ENCODE measurements around the gene NCSTN. TPM values are rescaled to one million over a fixed set of nuclear protein-coding genes. Genes with fewer than 3 reads are reported as not detected.

The NCSTN gene
- total and polyA plus RNA-seq, 9 of the 15 experiments (the other 6 are each of a cell fraction or from before 2014, with no cell fraction given): 21.3 to 91.1 (median 57.9) TPM

DNA sequence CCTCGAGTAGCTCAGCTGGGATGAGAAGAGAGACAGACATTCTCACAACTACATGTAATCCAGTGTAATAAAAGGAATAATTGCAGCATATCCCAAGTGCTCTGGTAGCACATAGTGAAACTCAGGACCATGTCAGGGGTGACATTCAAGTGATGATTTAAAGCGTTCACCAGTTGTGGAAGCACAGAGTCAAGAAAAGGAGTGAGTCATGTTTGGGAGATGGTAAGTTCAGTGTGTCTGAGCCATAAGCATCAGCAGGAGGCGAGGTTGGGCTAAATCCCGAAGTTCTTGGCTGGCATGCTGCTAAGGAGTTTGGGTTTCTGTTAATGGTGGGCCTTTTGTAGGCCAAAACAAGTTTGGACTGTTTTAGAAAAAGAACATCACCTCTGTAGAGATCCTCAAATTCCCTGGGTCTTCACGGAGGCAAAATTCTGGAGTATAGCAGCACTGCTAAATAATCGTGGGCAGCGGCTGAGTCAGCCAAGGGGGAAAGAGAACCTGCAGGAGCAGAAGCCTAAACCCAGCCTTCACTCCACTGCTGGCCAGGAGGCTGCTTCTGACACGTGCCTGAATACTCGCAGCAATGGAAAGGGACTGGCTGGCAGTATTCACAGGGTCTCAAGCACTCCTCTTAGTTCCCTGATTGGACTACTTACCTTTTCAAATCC lies 16.5 kb downstream of the NCSTN start:
- no peak overlapping the region; the same call in 2 of the 3 replicates for H3K27ac ChIP-seq (ENCODE audit: extremely low read depth, low read depth, low read length)
- peak in 1 of 4 experiments; percentile 20 for DNase-seq (ENCODE audit: extremely low read depth in 1 of 4, low spot score in 3 of 4)
- no peak overlapping the region for H2AFZ ChIP-seq (ENCODE audit: low read depth, low read length)
- 76% methylated on average over 9 of the region's 9 CpGs for WGBS (ENCODE audit: insufficient coverage, low coverage, missing lambda C conversion rate)
- FAIRE-seq: no peak
- peaks cover 56% of the 10 kb centered on the region for H3K36me3 ChIP-seq (ENCODE audit: control insufficient read depth, insufficient read depth, low read length)
- POLR2A ChIA-PET: interaction anchor here (0.6 to 0.7 kb wide), 3 partner anchors 15 to 476 kb away, joined by 3 to 5 read pairs (median 4); no protein-coding TSS in a partner anchor
- intact Hi-C loops (cut with micrococcal nuclease): no loop called here
- H3K27me3 ChIP-seq (ENCODE audit: control insufficient read depth in 2 of 2, insufficient read depth in 2 of 2, low read length in 2 of 2): no peaks in the 10 kb centered on the region
- peaks cover 13 to 29% of the 10 kb centered on the region in 2 experiments for H3K4me1 ChIP-seq (replicated peaks in 1 of 2; ENCODE audit: control insufficient read depth in 2 of 2, insufficient read depth in 2 of 2, low read length in 2 of 2)
- H3K9ac ChIP-seq (ENCODE audit: insufficient read depth in 1 of 2, low read depth in 2 of 2, low read length in 2 of 2): no peak overlapping the region
- H3K9me1 ChIP-seq (ENCODE audit: control insufficient read depth, insufficient read depth, low read length): no peaks in the 10 kb centered on the region
- no TSS peak for BruUV-seq (replicated peaks)
- ATAC-seq: peak; percentile 3; the same call in 1 of the 3 replicates
- no peak overlapping the region for H3K4me2 ChIP-seq (ENCODE audit: insufficient read depth, low read length)
- H3K4me3 ChIP-seq: no peak overlapping the region
- CTCF ChIA-PET (ENCODE audit: low intra/inter-chr PET ratio): no interaction called here
- H3K79me2 ChIP-seq (ENCODE audit: control insufficient read depth, insufficient read depth, low read length): no peaks in the 10 kb centered on the region
- no peaks in the 10 kb centered on the region for H4K20me1 ChIP-seq (replicated peaks; ENCODE audit: control insufficient read depth, insufficient read depth, low read length)
- H3K9me3 ChIP-seq (replicated peaks; ENCODE audit: control insufficient read depth, insufficient read depth, low read depth, low read length): no peaks in the 10 kb centered on the region
- in situ Hi-C loops (cut with MboI): no loop called here
- TF ChIP-seq SETDB1 (IDR thresholded peaks at IDR 0.05; ENCODE audit: low read length) (no peak), RBFOX2 (IDR thresholded peaks at IDR 0.05; ENCODE audit: low read depth, low read length) (no peak), RNF2 (IDR thresholded peaks at IDR 0.05) (no peak), PHTF2 (CRISPR knock-in tag; IDR thresholded peaks at IDR 0.05) (no peak), ZNF79 (CRISPR knock-in tag; IDR thresholded peaks at IDR 0.05; ENCODE audit: low read depth) (no peak)
- TF ChIP-seq, protein P1, sequence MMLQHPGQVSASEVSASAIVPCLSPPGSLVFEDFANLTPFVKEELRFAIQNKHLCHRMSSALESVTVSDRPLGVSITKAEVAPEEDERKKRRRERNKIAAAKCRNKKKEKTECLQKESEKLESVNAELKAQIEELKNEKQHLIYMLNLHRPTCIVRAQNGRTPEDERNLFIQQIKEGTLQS (IDR thresholded peaks at IDR 0.05): peak; percentile 74
- TF ChIP-seq, protein P1 (CRISPR knock-in tag; conservative IDR thresholded peaks at IDR 0.05): no peak
- TF ChIP-seq, protein P2, sequence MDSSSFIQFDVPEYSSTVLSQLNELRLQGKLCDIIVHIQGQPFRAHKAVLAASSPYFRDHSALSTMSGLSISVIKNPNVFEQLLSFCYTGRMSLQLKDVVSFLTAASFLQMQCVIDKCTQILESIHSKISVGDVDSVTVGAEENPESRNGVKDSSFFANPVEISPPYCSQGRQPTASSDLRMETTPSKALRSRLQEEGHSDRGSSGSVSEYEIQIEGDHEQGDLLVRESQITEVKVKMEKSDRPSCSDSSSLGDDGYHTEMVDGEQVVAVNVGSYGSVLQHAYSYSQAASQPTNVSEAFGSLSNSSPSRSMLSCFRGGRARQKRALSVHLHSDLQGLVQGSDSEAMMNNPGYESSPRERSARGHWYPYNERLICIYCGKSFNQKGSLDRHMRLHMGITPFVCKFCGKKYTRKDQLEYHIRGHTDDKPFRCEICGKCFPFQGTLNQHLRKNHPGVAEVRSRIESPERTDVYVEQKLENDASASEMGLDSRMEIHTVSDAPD (CRISPR knock-in tag; IDR thresholded peaks at IDR 0.05): no peak
- TF ChIP-seq, protein P3, sequence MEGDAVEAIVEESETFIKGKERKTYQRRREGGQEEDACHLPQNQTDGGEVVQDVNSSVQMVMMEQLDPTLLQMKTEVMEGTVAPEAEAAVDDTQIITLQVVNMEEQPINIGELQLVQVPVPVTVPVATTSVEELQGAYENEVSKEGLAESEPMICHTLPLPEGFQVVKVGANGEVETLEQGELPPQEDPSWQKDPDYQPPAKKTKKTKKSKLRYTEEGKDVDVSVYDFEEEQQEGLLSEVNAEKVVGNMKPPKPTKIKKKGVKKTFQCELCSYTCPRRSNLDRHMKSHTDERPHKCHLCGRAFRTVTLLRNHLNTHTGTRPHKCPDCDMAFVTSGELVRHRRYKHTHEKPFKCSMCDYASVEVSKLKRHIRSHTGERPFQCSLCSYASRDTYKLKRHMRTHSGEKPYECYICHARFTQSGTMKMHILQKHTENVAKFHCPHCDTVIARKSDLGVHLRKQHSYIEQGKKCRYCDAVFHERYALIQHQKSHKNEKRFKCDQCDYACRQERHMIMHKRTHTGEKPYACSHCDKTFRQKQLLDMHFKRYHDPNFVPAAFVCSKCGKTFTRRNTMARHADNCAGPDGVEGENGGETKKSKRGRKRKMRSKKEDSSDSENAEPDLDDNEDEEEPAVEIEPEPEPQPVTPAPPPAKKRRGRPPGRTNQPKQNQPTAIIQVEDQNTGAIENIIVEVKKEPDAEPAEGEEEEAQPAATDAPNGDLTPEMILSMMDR (IDR thresholded peaks at IDR 0.05 in 2 of 3, conservative IDR thresholded peaks at IDR 0.05 in 1 of 3; ENCODE audit: insufficient read depth in 2 of 3, low read depth in 1 of 3, low read length in 3 of 3): peak in 1 of 3 experiments; percentile 17; a peak in 1 of 6 replicates
- TF ChIP-seq, protein P4, sequence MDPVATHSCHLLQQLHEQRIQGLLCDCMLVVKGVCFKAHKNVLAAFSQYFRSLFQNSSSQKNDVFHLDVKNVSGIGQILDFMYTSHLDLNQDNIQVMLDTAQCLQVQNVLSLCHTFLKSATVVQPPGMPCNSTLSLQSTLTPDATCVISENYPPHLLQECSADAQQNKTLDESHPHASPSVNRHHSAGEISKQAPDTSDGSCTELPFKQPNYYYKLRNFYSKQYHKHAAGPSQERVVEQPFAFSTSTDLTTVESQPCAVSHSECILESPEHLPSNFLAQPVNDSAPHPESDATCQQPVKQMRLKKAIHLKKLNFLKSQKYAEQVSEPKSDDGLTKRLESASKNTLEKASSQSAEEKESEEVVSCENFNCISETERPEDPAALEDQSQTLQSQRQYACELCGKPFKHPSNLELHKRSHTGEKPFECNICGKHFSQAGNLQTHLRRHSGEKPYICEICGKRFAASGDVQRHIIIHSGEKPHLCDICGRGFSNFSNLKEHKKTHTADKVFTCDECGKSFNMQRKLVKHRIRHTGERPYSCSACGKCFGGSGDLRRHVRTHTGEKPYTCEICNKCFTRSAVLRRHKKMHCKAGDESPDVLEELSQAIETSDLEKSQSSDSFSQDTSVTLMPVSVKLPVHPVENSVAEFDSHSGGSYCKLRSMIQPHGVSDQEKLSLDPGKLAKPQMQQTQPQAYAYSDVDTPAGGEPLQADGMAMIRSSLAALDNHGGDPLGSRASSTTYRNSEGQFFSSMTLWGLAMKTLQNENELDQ (CRISPR knock-in tag; IDR thresholded peaks at IDR 0.05; ENCODE audit: borderline replicate concordance): no peak
- TF ChIP-seq, protein P5, sequence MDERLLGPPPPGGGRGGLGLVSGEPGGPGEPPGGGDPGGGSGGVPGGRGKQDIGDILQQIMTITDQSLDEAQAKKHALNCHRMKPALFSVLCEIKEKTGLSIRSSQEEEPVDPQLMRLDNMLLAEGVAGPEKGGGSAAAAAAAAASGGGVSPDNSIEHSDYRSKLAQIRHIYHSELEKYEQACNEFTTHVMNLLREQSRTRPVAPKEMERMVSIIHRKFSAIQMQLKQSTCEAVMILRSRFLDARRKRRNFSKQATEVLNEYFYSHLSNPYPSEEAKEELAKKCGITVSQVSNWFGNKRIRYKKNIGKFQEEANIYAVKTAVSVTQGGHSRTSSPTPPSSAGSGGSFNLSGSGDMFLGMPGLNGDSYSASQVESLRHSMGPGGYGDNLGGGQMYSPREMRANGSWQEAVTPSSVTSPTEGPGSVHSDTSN (CRISPR knock-in tag; IDR thresholded peaks at IDR 0.05; ENCODE audit: low read depth): no peak
- TF ChIP-seq, protein P5 (tag; conservative IDR thresholded peaks at IDR 0.05; ENCODE audit: low read depth): peak; percentile 72
